Activated T-cell treated with anti-CD3 and anti-CD28 coated beads for 24 hours (primary cell): Measurements from ENCODE around the gene KIAA1614.
"Not testable (repeated sequence)": the region's sequence is repeated elsewhere in the genome, so short reads cannot be mapped to it uniquely, and the experiment has no call there.

Experiments
- DNase-seq: peaks from one replicate; pipeline ENCODE4 v3.0.0-alpha.2; 2020; ENCODE audit warnings: low read depth

The KIAA1614 gene

DNA sequence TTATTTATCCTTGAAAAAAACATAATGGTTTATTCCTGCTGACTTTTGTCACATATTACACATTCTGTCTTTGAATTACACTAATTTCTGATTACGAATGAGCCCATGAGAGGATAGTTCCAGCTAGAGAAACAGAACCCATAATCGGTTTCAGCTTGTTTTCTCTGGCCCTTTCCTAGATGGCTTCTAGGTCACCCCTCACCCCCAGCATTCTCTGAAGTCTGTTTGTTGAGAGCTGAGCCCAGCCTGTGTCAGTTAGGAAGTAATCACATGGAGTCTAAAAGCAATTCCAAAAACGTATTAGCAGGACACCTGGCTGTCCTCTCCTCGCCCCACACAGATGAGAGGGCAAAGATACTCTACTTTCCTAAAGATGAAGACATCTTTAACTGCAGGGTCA lies 48.9 kb downstream of the KIAA1614 start:
- no peak for DNase-seq

GRCh38 chr1:180962178-180962577 lies 49.5 kb downstream of the KIAA1614 start:
- no peak for DNase-seq

GRCh38 chr1:180964056-180964455 lies 51.4 kb downstream of the KIAA1614 start:
- no peak for DNase-seq

- DNase-seq = no peak
Measured at GRCh38 chr1:180964595-180964994, 51.9 kb downstream of the KIAA1614 start.

DNA sequence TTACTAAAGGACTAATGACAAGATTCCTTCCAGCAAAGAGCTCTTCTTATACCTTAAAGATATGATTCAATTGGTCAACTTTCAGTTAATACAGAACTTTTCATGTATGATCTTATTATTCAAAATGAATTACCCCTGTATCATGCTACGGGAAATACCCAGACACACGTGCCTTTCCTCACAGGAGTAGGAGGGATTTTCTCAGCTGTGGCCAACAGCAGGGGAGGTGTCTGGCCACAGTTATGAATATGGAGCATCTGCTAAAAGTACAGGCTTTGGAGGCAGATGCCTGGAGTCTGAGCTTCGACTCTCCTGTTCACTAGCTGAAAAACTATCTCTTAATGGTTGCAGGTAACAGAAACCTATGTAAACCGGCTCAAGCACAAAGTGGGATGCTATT lies 53.6 kb downstream of the KIAA1614 start:
- no peak for DNase-seq

- DNase-seq = no peak
Measured at GRCh38 chr1:180966744-180967536, 54.2 kb downstream of the KIAA1614 start.

GRCh38 chr1:180967558-180967957 lies 54.9 kb downstream of the KIAA1614 start:
- DNase-seq = no peak

DNA sequence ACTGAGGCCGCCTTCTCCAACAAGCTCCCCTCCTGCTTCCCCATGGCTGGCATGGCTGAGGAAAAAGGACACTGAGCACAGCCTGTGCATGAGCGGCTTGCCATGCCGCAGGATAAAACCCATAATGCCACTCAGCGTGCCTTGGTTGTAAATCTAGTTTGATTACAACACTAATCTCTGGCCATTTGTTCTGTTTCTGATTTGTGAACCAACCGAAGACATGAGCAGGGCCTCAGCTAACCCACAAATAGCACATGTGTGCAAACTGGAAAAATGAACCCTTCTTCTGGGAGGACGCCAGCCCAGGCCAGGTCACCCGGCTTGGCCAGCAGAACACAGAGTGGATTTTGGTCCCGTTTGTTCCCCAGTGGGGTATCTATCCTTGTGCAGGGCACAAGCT lies 56.1 kb downstream of the KIAA1614 start:
- not testable (repeated sequence) for DNase-seq

GRCh38 chr1:180969434-180969833 lies 56.7 kb downstream of the KIAA1614 start:
- DNase-seq = no peak

GRCh38 chr1:180970333-180971079 lies 57.8 kb downstream of the KIAA1614 start:
- no peak for DNase-seq

- no peak for DNase-seq
Measured at GRCh38 chr1:180971273-180971997, 58.7 kb downstream of the KIAA1614 start.

DNA sequence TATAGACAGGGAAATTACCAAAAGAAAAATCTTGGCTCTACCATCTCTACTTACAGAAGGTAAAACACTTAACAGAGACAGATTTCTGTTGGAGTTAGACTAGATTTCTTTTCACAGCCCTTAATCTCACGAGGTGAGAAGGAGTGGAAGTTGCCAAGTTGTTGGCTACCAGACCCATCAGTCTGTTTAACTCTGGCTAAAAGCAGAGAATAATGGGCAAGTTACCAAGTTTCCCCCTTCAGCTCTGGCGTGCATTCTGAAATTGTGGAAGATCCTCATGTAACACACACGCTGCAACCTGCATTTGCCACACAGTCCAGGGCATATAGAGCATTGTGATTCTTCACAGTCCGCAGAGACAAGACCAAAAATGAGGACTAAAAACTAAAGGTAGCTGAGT lies 60.7 kb downstream of the KIAA1614 start:
- no peak for DNase-seq

- DNase-seq = no peak
Measured at GRCh38 chr1:180974236-180974635, 61.5 kb downstream of the KIAA1614 start.

DNA sequence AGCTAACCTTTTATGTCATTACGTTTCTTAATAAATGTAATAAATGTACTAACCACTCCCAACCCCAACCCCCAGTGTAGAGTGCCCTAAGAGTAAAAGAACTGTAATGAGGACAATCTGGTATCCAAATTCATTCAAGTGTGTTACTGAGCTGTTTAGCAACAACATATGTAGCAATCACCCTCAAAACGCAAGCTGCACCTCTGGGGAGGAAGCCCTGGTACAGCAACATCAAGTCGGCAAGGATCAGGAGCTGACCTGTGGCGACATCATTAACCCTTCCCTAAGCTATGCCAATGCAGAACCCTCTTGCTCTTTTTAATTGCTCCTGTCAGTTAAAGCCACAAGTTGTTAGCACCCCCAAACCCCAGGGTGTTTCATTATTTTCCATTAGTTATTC lies 62.9 kb downstream of the KIAA1614 start:
- no peak for DNase-seq

DNA sequence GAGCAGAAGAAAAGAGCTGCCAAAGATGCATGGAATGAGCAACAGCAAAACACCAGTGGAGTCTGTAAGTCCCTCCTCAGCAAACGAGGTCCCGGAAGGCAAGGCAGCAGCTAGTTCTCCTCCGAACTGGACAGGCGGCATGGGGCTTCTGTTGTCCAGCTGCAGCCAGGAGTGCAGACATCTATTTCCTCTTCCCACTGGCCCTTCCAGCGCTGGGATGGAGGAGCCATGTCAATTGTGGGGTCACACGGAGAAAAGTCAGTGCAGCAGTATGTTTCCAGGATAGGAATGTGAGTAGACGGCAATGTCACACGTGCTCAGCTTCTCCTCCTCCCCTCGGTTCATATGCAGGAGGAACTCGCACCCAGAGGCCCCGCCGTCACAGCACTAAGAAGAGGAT lies 63.5 kb downstream of the KIAA1614 start:
- no peak for DNase-seq

DNA sequence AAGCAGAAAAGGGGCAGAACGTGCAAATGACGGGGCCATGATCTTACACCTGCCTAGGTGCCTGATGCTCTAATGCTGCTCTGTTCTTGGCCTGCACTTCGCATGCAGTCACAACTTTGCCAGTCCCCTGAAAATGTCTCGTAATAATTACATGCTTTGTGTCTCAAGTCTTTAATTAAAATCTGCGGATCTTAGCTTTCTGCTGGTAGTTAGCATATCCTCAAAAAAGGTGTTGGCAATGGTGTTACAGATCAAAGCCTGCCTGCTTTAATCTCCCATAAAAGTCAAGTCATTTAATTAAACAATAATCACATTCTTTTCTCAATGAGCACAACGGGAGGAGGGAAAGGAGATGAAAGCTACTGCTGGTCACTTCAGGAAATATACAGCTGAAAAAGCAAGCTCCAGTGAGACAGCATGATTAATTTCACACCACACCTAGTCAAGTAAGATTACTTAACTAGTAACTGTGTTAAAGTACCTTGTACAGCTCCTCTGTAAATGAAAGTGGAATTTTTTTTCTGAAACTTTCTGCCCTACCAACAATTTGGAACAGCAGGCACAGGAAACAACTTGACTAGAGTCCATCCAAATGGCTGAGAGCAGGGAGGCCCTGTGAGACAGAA lies 64.1 kb downstream of the KIAA1614 start:
- no peak for DNase-seq

GRCh38 chr1:180981596-180982387 lies 69.1 kb downstream of the KIAA1614 start:
- DNase-seq = peak; percentile 10

GRCh38 chr1:180982422-180982821 lies 69.7 kb downstream of the KIAA1614 start:
- no peak for DNase-seq

- no peak for DNase-seq
Measured at GRCh38 chr1:180988253-180988752, 75.6 kb downstream of the KIAA1614 start.

- DNase-seq = no peak
Measured at GRCh38 chr1:180994262-180994661, 81.6 kb downstream of the KIAA1614 start.

DNA sequence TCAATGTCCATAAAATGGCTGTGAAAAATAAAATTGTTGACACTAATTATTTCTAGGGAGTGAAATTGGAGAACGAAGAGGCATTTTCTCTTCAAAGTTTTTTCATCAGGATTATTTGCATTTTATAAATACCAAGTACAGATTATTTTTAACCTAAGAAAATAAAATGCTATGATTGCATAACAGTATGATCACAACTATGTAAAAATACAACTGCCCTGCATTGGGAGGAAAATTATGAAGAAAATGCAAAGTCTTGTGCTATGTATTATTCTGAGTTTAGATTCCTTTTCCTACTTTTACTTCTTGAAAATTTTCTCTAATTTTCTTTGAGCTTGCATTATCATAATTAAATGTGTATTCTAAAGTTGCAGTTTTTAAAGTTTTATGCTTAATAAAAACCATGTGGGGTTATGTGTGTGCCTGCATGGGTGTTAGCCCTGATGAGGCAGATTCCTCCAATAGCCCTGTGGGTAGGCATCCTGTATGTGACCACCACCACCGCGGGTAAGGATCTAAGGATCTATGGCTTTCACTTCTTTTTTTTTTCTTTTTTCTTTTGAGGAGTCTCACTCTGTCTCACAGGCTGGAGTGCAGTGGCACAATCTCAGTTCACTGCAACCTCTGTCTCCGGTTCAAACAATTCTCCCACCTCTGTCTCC lies 85.3 kb downstream of the KIAA1614 start:
- DNase-seq = no peak
